Karpas-422 (cell line): ENCODE data around the gene NUDT9. TPM values are rescaled to one million over a fixed set of nuclear protein-coding genes. Genes with fewer than 3 reads are reported as not detected.
"Not testable (repeated sequence)": the region's sequence is repeated elsewhere in the genome, so short reads cannot be mapped to it uniquely, and the experiment has no call there.

ENCODE experiments used
- DNase-seq: peaks from one replicate; pipeline ENCODE4 v3.0.0-alpha.2; 2015
- H2AFZ ChIP-seq: fragments of 200-600 bp; sonication (generic); 2 replicates; pipeline ENCODE4 v1.6.1; 2014; ENCODE audit warnings: antibody characterized with exemption, low read length, mixed read lengths
- H3K27ac ChIP-seq: fragments of 200-600 bp; sonication (generic); 2 replicates; pipeline ENCODE4 v1.5.1; 2014; ENCODE audit warnings: mild to moderate bottlenecking, low read length, moderate library complexity
- H3K27me3 ChIP-seq: fragments of 200-600 bp; sonication (generic); 2 replicates; pipeline ENCODE4 v1.6.1; 2014; ENCODE audit warnings: low read length, mixed read lengths
- H3K36me3 ChIP-seq: fragments of 200-600 bp; sonication (generic); 2 replicates; pipeline ENCODE4 v1.6.1; 2014; ENCODE audit warnings: low read length, mixed read lengths; ENCODE audit not compliant: insufficient read depth
- H3K4me1 ChIP-seq: fragments of 200-600 bp; sonication (generic); 2 replicates; pipeline ENCODE4 v1.6.1; 2014; ENCODE audit warnings: mild to moderate bottlenecking, low read length, mixed read lengths
- H3K4me2 ChIP-seq: fragments of 200-600 bp; sonication (generic); 2 replicates; pipeline ENCODE4 v1.6.1; 2014; ENCODE audit warnings: low read length, low read depth, mild to moderate bottlenecking; ENCODE audit not compliant: poor library complexity, severe bottlenecking
- H3K4me3 ChIP-seq: fragments of 200-600 bp; sonication (generic); 2 replicates; pipeline ENCODE4 v1.5.1; 2014; ENCODE audit warnings: mild to moderate bottlenecking, antibody characterized with exemption, low read length, mixed read lengths
- H3K79me2 ChIP-seq: fragments of 200-600 bp; sonication (generic); 2 replicates; pipeline ENCODE4 v1.6.1; 2014; ENCODE audit warnings: mild to moderate bottlenecking, low read length, mixed read lengths
- H3K9ac ChIP-seq: fragments of 200-600 bp; sonication (generic); 2 replicates; pipeline ENCODE4 v1.6.0; 2014; ENCODE audit warnings: low read length
- H3K9me2 ChIP-seq: fragments of 200-600 bp; sonication (generic), shearing (Covaris generic); replicated peaks from 2 replicates; pipeline ENCODE4 v1.6.0; 2014; ENCODE audit warnings: mild to moderate bottlenecking, low read length, moderate library complexity; ENCODE audit not compliant: insufficient read depth
- H3K9me3 ChIP-seq: fragments of 300-700, 200-600 bp; sonication (generic); 2 replicates; pipeline ENCODE4 v1.6.1; 2014; ENCODE audit warnings: low read length, mixed read lengths
- H4K20me1 ChIP-seq: fragments of 200-600 bp; sonication (generic); 2 replicates; pipeline ENCODE4 v1.6.1; 2014; ENCODE audit warnings: mild to moderate bottlenecking, antibody characterized with exemption, low read length, low read depth; ENCODE audit not compliant: insufficient read depth
- total RNA-seq: library from RNA; depleted of rRNA; stranded (reverse); fragments of >200 nt; shearing (Covaris generic); gene quantifications from 2 replicates; pipeline ENCODE4 v1.2.3, GENCODE V29; 2014; ENCODE audit warnings: low replicate concordance

Gene NUDT9
- total RNA-seq, 1 experiment from 2014 or later: 18.5 TPM

DNA sequence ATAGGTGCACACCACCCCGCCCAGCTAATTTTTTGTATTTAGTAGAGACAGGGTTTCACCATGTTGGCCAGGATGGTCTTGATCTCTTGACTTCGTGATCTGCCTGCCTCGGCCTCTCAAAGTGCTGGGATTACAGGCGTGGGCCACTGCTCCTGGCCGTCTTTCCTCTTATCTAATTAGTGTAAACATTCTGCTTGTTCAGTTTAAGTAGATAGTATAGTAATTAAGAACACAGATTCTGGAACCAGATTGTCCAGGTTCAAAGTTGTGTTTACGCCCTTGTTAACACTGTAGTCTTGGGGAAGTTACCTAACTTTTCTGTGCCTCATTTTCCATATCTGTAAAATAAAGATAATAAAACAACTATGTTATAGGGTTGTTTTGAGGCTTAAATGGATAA, 24.0 kb downstream of the NUDT9 start:
- H4K20me1 ChIP-seq, H2AFZ ChIP-seq, H3K9me2 ChIP-seq, H3K27ac ChIP-seq, H3K4me2 ChIP-seq, H3K9me3 ChIP-seq, H3K9ac ChIP-seq, H3K4me3 ChIP-seq, H3K4me1 ChIP-seq, DNase-seq, H3K27me3 ChIP-seq: not testable (repeated sequence)
- Histone ChIP-seq H3K79me2 (peaks cover 25% of the 10 kb centered on the region), H3K36me3 (peaks cover 31% of the 10 kb centered on the region; the same call in 1 of the 2 replicates)

DNA sequence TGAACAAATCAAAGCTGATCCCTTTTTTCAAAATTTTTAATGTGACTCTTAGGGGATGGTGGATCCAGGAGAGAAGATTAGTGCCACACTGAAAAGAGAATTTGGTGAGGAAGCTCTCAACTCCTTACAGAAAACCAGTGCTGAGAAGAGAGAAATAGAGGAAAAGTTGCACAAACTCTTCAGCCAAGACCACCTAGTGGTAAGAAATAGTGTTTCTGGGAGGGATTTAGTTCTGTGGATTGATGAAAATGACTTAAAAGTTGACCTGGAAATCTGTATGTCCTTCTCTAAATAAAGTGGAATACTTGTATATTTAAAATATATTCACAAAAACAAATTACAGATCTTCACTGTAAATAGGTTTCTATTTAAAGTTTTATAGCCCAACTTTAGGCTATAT, 29.2 kb downstream of the NUDT9 start:
- Histone ChIP-seq H4K20me1 (no peaks in the 10 kb centered on the region), H3K27ac (no peak overlapping the region), H2AFZ (no peak overlapping the region), H3K27me3 (no peaks in the 10 kb centered on the region), H3K36me3 (peaks cover 6% of the 10 kb centered on the region; the same call in 1 of the 2 replicates), H3K4me2 (no peak overlapping the region), H3K9me3 (no peaks in the 10 kb centered on the region), H3K79me2 (peaks cover 13% of the 10 kb centered on the region), H3K4me3 (no peak overlapping the region), H3K9me2 (no peaks in the 10 kb centered on the region), H3K9ac (no peak overlapping the region), H3K4me1 (no peaks in the 10 kb centered on the region)
- DNase-seq: no peak

GRCh38 chr4:87458913-87459312, 36.5 kb downstream of the NUDT9 start:
- Histone ChIP-seq H4K20me1 (no peaks in the 10 kb centered on the region), H3K4me3 (no peak overlapping the region), H3K9me3 (no peaks in the 10 kb centered on the region), H3K9me2 (no peaks in the 10 kb centered on the region), H3K27me3 (no peaks in the 10 kb centered on the region), H3K9ac (no peak overlapping the region), H2AFZ (no peak overlapping the region), H3K36me3 (peaks cover 18% of the 10 kb centered on the region; the same call in 1 of the 2 replicates), H3K4me1 (peaks cover 10% of the 10 kb centered on the region), H3K4me2 (no peak overlapping the region), H3K27ac (no peak overlapping the region), H3K79me2 (no peaks in the 10 kb centered on the region)
- no peak for DNase-seq

GRCh38 chr4:87461281-87461700, 38.9 kb downstream of the NUDT9 start:
- peak; percentile 51 for DNase-seq
- Histone ChIP-seq H3K4me1 (peaks cover 13% of the 10 kb centered on the region), H4K20me1 (no peaks in the 10 kb centered on the region), H3K27me3 (no peaks in the 10 kb centered on the region), H3K9ac (no peak overlapping the region), H3K79me2 (no peaks in the 10 kb centered on the region), H3K9me2 (no peaks in the 10 kb centered on the region), H3K4me2 (no peak overlapping the region), H2AFZ (no peak overlapping the region), H3K27ac (no peak overlapping the region), H3K4me3 (no peak overlapping the region), H3K36me3 (peaks cover 18% of the 10 kb centered on the region; the same call in 1 of the 2 replicates), H3K9me3 (no peaks in the 10 kb centered on the region)

DNA sequence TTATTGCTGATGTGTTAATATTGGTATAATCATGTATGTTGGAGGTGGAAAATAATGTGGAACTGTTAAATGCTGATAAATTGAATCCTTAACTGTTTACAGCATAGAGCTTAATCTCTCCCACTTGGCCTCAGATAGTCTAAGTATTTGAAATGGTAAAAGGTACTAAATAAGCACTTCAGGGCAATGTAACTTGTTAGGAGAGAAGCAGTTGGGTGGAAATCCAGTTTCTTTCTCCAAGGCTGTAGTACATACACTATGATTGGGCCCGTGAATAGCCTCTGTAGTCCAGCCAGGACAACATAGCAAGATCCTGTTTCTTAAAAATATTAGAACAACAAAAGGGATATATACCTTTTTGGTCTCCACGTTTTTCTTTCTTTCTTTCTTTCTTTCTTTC, 39.7 kb downstream of the NUDT9 start:
- no peak for DNase-seq
- H3K36me3 ChIP-seq: peaks cover 18% of the 10 kb centered on the region; the same call in 1 of the 2 replicates
- H3K4me3 ChIP-seq: no peak overlapping the region
- no peak overlapping the region for H2AFZ ChIP-seq
- no peak overlapping the region for H3K4me2 ChIP-seq
- no peaks in the 10 kb centered on the region for H3K27me3 ChIP-seq
- H3K9ac ChIP-seq: no peak overlapping the region
- no peaks in the 10 kb centered on the region for H3K9me2 ChIP-seq
- no peaks in the 10 kb centered on the region for H3K9me3 ChIP-seq
- no peaks in the 10 kb centered on the region for H4K20me1 ChIP-seq
- peaks cover 13% of the 10 kb centered on the region for H3K4me1 ChIP-seq
- H3K27ac ChIP-seq: no peak overlapping the region
- no peaks in the 10 kb centered on the region for H3K79me2 ChIP-seq

GRCh38 chr4:87465739-87466366, 43.5 kb downstream of the NUDT9 start:
- Histone ChIP-seq H2AFZ (no peak overlapping the region), H3K4me3 (no peak overlapping the region), H3K9me3 (no peaks in the 10 kb centered on the region), H3K79me2 (no peaks in the 10 kb centered on the region), H3K9me2 (no peaks in the 10 kb centered on the region), H3K4me2 (no peak overlapping the region), H3K27ac (no peak overlapping the region), H3K27me3 (no peaks in the 10 kb centered on the region), H3K36me3 (no peaks in the 10 kb centered on the region), H3K4me1 (peaks cover 12% of the 10 kb centered on the region), H3K9ac (no peak overlapping the region), H4K20me1 (no peaks in the 10 kb centered on the region)
- peak; percentile 80 for DNase-seq

DNA sequence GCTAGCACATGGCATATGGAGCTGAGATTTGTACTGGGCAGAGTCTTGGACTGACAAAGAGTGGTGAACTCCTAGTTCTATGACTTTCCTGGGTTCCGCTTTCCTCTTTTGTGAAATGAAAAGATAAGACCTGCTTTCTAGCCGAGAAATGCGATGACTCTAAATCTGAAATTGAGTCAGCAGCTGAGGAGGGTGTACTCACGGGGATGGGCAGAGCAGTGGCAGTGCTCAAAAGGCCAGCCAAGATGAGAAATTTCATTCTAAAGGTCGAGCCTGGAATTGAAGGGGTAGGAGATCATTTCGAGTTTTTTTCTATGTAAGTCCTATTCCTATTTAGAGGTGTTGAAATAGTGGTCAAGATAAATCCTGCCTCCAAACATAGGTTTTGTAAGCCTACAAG, 47.0 kb downstream of the NUDT9 start:
- Histone ChIP-seq H3K9ac (no peak overlapping the region), H3K4me1 (peaks cover 3% of the 10 kb centered on the region; the same call in 1 of the 2 replicates)
- DNase-seq: no peak

GRCh38 chr4:87476934-87477333, 54.6 kb downstream of the NUDT9 start:
- no peaks in the 10 kb centered on the region for H3K27me3 ChIP-seq
- H2AFZ ChIP-seq: no peak overlapping the region
- no peak overlapping the region for H3K27ac ChIP-seq
- H3K4me3 ChIP-seq: no peak overlapping the region
- H3K36me3 ChIP-seq: no peaks in the 10 kb centered on the region
- no peaks in the 10 kb centered on the region for H3K9me2 ChIP-seq
- no peak overlapping the region for H3K9ac ChIP-seq
- no peaks in the 10 kb centered on the region for H3K79me2 ChIP-seq
- H3K4me1 ChIP-seq: no peaks in the 10 kb centered on the region
- H3K9me3 ChIP-seq: no peaks in the 10 kb centered on the region
- no peak for DNase-seq
- H3K4me2 ChIP-seq: no peak overlapping the region
- no peaks in the 10 kb centered on the region for H4K20me1 ChIP-seq

More for the DNA sequence above, 47.0 kb downstream of the NUDT9 start:
- Histone ChIP-seq H2AFZ (no peak overlapping the region), H3K4me3 (no peak overlapping the region), H3K79me2 (no peaks in the 10 kb centered on the region), H3K9me3 (no peaks in the 10 kb centered on the region), H3K4me2 (no peak overlapping the region), H3K27ac (no peak overlapping the region), H3K9me2 (no peaks in the 10 kb centered on the region), H4K20me1 (no peaks in the 10 kb centered on the region), H3K36me3 (no peaks in the 10 kb centered on the region), H3K27me3 (no peaks in the 10 kb centered on the region)
